GM21528 (cell line): ENCODE results near the gene REXO4.
"Not testable (repeated sequence)": the region's sequence is repeated elsewhere in the genome, so short reads cannot be mapped to it uniquely, and the experiment has no call there.

ENCODE experiments used
- ATAC-seq: cut with Tn5 transposase; IDR thresholded peaks from one replicate; pipeline ENCODE4 v1.9.1; 2021; ENCODE audit warnings: mild to moderate bottlenecking, moderate library complexity; ENCODE audit not compliant: unreplicated experiment, low FRiP score

The REXO4 gene

GRCh38 chr9:133451865-133452264, 34.1 kb upstream of the REXO4 start:
- ATAC-seq: not testable (repeated sequence)

- no peak for ATAC-seq
Measured at GRCh38 chr9:133449760-133450159, 31.9 kb upstream of the REXO4 start.

GRCh38 chr9:133448487-133448972, 30.7 kb upstream of the REXO4 start:
- ATAC-seq: no peak

GRCh38 chr9:133445293-133445969, 27.6 kb upstream of the REXO4 start:
- ATAC-seq: no peak

GRCh38 chr9:133443982-133444381, 26.2 kb upstream of the REXO4 start:
- no peak for ATAC-seq

- no peak for ATAC-seq
Measured at GRCh38 chr9:133443248-133443647, 25.4 kb upstream of the REXO4 start.

GRCh38 chr9:133441571-133441970, 23.8 kb upstream of the REXO4 start:
- no peak for ATAC-seq

GRCh38 chr9:133440874-133441273, 23.1 kb upstream of the REXO4 start:
- ATAC-seq: no peak

GRCh38 chr9:133439337-133439736, 21.5 kb upstream of the REXO4 start:
- ATAC-seq: no peak

GRCh38 chr9:133437753-133438531, 20.1 kb upstream of the REXO4 start:
- ATAC-seq: no peak

- no peak for ATAC-seq
Measured at GRCh38 chr9:133436681-133437080, 18.9 kb upstream of the REXO4 start.

GRCh38 chr9:133433351-133433843, 15.6 kb upstream of the REXO4 start:
- no peak for ATAC-seq

- no peak for ATAC-seq
Measured at GRCh38 chr9:133430244-133430643, 12.4 kb upstream of the REXO4 start.

GRCh38 chr9:133429641-133430161, 11.9 kb upstream of the REXO4 start:
- no peak for ATAC-seq

GRCh38 chr9:133429214-133429613, 11.4 kb upstream of the REXO4 start:
- ATAC-seq: no peak

- no peak for ATAC-seq
Measured at GRCh38 chr9:133428617-133429101, 10.8 kb upstream of the REXO4 start.

- no peak for ATAC-seq
Measured at GRCh38 chr9:133427658-133428348, 10.0 kb upstream of the REXO4 start.

- ATAC-seq: no peak
Measured at GRCh38 chr9:133426011-133426410, 8.2 kb upstream of the REXO4 start.

- ATAC-seq: no peak
Measured at GRCh38 chr9:133425049-133425632, 7.3 kb upstream of the REXO4 start.

GRCh38 chr9:133424187-133424586, 6.4 kb upstream of the REXO4 start:
- ATAC-seq: no peak
